Measurements from ENCODE around the gene ELFN2.

DNA sequence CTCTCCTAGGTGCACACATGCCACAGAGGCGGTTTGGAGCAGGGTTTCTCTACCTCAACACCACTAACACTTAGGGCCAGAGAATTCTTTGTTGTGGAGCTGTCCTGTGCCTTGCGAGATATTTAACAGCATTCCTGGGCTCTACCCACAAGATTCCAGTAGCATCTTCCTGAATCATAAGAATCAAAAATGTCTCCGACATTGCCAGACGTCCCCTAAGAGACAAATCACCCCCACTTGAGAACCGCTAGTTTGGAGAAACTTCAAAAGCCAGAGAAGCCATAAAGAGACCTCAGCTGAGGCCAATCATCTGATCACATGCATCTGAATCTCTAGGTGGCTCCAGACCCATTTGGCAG is 42.8 kb upstream of the ELFN2 start:
- TF ChIP-seq POLR2AphosphoS5 (IDR thresholded peaks at IDR 0.05; ENCODE audit: low read depth, low read length) (no peak), POLR2A (IDR thresholded peaks at IDR 0.05; ENCODE audit: low read depth, low read length) (no peak)
